Raji (cell line): ENCODE measurements around the gene DTNBP1.

Experiments
- POLR2A ChIP-seq: IDR thresholded peaks from 2 replicates; pipeline ENCODE4 v1.6.1; 2011; ENCODE audit warnings: low read depth, low read length, control low read depth; ENCODE audit not compliant: insufficient read depth

Gene DTNBP1

DNA sequence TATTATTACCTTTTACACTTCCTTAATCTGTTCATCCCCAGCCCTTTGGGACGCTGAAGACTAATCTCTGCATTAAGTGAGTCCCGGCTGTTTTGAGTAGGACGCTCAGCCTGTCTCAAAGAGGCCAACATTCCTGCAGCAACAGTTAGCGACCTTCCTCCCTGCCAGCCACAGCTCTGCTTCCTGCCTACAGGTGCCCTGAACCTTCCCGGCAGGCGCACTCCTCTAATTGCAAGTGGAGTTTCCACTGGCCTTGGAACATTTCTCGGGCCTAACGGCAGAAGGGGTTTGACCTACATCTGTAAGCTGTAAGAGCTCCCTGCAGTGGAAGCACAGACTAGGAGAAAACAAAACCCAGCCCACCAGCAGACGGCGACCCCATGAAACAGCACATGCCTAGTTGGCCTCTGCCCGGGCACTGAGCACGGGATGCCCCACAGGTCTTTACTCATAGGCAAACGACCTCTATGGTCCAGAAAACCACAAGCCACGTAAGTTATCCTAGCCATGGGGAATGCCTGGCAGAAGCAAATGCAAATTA is 137.9 kb downstream of the DTNBP1 start:
- TF ChIP-seq POLR2A, result no peak

DNA sequence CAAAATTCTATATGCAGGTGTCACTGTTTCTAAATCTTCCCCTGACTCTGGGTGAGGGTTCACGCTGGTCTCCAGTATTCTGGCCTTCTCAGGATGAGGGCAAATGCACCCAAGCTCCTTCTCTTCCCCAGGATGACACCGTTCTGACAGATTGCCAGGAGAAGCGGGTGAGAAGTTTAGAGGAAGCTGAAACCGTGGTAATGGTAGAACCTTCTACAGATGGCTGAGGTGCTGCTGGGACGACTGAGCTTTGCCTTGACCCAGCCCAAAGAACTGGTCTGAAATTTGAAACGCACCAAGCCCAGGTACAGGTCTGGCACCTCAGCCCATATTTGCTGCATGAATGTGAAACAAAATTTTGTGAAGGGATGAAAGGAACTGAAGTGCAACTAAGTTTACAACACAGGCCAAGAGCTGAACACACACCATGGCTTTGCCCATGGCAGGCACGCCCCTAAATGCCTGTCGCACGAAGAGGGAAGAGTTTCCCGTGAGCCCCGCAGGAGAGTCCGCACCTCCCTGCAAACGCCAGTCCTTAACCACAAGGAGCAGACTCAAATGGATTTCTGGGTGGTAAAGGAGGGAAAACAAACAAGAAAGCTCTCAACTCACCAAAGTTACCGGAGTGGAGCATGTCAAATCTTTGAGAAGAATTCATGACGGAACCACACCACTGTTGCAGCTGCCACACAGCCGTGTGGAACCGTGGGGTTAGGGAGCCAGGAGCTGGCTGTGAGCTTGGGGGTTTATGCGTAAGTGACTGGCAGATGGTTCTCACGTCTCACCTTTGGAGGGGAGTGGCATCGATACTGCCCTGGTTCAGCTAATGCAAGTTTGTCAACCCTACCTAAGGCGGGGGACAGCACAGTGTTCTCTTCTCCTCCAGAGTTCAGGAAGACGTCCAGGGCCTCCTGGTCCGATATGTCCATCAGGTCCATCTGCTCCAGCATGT is 138.9 kb downstream of the DTNBP1 start:
- no peak for TF ChIP-seq POLR2A

DNA sequence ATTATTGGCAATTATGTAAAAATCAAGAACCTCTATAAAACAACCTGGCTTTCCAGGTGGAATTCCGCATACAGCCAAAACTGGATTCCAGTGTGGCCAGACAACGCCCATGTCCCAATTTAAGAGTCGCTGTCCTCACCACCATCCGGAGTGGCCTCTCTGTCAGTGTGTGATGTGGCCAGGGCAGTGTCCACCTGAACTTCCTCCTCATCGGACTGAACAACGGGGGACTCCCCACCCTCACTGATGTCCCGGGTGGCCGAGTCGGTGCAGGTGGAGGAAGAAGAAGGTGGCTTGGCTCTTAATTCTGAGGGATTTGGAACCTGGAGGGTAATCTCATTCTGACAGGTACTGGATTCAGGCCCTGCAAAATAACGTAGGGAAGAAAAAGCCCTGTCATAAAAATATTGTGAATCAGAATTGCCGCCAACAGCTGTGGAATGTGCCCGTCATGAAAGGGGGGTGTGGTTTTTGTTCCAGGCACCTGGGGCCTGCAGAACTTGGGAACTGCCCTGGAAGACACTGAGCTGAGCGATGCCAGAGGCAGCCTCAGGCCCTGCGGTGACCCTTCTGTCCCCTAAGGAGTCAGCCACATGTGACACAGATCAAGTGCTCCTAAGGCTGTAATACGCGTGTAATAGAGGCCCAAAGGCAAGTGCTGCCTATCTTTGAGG is 139.8 kb downstream of the DTNBP1 start:
- TF ChIP-seq POLR2A, result no peak

DNA sequence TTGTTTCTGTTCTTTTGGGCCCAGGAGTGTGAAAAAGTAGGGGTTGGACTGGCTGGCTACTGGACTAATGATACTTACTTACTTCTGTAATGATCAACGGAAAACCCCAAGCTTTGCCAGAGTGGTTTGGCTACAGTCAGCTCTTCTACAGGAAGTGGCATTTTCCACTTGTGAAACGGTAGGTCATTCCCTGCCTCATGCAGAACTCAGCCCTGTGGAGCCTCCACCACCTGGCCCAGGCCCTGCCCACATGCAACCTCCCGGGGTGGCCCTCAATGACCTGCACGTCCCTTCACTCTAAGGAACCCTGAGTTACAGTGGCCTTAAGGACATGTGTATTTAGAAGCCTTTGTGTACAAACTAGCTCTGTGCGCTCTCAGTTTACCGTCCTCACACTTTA is 140.4 kb downstream of the DTNBP1 start:
- TF ChIP-seq POLR2A, result no peak

DNA sequence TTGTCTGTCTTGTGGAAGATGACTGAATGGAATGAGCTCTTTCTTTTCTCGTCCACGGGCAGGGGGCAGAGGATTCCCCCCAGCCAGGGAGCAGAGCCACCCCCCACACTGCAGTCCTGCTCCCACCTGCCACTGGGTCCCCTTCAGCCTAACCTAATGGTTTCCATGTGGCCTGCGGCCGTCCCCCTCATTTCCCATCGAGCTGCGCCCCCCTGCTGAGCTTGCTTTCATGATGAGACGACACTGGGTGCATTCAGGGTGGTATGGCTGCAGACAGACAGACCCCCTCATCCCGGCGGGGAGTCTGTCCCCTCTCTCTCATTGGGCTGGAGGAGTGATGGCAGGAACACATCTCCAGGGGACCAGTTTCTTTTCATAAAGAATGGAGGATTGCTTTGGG is 140.8 kb downstream of the DTNBP1 start:
- TF ChIP-seq POLR2A, result no peak

DNA sequence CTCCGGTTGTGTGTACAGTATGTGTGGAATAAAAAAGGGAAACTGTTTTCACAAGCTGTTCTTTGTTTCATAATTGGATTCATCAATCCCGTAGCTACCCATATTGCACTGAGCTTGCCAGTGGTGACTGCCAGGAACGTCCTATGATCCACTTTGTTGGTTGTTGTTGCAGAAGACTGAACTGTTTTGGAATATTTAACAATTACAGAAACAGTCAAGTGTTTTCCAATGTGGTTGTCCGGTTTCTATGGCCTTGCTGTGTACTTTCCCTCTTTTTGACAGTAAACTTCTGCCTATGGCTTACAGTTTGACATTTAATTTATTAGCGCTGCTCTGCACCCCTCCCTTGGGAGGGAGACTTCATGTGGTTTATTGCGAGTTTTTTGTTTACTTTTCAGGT is 141.2 kb downstream of the DTNBP1 start:
- TF ChIP-seq POLR2A, result no peak

DNA sequence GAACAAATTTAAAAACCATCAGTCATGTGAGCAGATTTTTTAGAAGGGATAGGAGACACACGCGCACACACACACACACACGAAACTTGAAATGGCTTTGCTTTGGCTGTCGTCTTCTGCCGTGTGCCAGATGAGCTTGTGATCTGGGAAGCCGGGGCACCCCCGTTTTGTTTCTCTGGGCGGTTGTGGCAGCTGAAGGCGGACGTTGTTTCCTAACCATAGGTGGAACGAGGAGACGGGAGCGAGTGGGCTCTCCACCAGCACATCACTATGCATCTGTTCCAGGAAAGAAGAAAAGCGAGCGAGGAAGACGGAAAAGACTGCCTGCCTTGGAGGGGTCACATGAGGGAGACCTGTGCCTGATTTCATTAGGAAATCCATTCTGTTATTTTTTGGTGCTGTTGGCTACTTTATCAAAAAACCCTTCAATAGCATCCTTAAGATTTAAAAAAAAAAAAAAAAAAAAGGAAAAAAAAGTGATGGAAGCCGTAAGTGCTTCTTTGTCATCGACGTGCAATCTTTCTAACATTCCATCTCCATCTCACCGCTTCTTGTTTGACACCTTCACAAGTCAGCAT is 142.1 kb downstream of the DTNBP1 start:
- no peak for TF ChIP-seq POLR2A

DNA sequence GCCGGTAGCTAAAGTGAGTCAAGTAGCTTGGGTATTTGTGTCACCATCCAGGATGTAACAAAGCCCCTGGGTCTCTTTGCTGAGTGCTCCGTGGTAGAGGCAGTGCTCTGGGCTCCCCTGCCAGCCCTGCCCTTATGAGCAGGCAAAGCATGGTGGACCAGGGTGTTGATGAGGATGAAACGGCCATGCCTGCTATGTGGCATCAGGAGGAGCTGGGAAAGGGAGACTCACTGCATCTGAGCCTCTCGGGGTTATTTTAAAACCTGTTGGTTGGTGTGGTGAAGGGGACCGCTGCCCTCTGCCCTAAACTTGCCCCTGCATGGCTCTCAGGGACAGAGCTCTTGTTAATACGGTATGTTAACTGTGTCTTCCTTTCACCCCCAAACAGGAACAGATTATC is 143.1 kb downstream of the DTNBP1 start:
- no peak for TF ChIP-seq POLR2A

DNA sequence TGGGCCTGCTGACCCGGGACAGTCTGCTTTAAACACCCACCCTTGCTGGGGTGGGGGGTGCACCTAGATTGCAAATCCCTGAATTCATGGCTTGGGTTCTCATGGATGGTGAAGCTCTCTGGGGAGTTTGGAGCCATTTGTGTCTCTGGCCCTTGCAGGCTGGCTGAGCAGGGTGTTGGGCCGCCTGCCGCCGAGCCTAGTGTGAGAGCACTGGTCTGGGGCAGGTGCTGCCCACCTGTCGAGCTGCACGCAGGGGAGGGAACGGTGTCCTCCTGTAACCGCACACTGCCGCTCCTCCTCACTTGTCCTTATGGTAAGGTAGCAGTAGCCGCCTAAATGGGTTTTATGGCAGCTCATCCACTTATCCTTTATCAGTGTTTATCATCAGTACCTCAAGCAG is 143.9 kb downstream of the DTNBP1 start:
- no peak for TF ChIP-seq POLR2A

DNA sequence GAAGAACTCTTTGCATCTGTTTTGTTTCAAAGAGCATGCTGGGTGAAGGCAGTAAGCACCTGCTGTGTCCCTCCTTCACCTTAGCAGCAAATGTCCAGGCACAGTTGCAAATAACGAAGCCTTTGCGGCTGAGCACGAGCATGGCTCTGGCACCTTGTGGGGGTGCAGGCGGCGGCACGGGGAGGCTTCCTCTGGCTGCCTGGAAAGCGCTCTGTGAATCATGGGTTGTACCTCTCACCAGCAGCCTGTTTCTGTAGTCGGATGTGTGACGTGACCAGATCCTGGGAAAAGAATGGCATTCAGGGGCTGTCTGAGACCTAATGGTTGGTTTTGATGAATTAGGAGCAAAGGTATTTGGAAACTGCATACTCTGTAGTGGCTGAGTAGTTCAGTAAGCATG is 144.8 kb downstream of the DTNBP1 start:
- no peak for TF ChIP-seq POLR2A

DNA sequence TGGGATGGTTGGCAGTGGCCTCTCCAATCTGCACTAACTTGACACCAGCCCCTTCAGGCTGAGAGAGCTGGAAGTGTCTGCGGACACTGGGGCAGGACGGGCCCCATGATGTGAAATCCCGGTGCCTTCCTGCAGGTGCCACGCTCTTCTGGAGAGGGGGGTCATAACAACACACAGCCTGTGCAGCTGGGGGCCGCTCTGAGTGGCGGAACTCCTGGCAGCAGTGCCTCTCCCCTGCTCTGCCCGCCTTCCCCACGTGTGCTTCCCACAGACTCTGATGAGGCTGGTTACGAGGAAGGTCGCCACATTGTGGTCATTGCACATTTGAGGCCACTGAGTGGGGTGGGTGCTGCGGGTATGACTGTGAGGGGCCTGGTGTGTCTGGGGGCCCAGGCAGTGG is 145.2 kb downstream of the DTNBP1 start:
- TF ChIP-seq POLR2A, result no peak

DNA sequence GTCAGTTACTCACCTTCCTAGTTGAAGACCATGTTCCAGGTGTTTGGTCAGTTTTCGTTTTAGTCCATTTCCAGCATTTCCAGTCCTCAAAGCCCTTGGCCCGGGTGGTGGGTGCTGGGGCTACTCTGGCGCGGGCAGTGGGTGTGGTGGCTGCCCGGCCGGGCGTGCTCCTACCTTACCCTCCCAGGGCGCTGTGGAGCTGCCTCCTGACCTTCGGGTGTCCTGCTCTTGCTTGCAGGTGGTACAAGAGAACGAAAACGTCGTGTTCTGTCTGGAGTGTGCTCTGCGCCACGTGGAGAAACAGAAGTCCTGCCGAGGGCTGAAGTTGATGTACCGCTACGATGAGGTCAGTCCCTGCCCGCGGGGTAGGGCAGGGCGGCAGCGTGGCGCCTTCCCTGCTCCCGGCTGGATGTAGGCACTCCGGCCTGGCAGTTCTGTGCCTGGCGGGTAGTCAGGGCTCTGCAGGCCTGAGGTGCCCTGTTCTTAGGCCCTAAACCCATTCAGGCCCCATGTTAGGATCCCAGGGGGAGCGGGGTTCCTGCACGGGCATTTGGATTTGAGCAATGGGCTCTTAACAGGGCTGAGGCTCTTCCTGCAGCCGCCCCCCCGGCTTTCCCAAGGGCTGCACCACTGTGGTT is 145.8 kb downstream of the DTNBP1 start:
- no peak for TF ChIP-seq POLR2A

DNA sequence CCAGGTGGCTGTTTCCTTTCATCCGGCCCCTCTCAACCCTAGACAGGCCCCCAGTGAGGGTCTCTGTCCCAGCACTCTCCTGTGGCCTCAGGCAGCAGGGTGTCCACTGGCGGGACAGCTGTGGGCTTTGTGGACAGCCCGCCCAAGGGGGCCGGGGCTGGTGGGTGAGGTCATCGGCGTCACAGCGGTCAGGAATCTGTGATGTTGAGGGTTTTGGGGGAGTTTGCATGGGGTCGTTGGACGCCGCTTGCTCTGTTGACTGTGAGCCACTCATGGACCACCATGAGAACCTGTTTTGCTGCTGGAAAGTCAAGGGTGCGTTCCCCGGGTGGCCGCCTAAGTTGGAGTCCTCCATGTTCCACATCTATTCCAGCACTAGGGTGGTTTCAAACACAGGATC is 146.4 kb downstream of the DTNBP1 start:
- no peak for TF ChIP-seq POLR2A

DNA sequence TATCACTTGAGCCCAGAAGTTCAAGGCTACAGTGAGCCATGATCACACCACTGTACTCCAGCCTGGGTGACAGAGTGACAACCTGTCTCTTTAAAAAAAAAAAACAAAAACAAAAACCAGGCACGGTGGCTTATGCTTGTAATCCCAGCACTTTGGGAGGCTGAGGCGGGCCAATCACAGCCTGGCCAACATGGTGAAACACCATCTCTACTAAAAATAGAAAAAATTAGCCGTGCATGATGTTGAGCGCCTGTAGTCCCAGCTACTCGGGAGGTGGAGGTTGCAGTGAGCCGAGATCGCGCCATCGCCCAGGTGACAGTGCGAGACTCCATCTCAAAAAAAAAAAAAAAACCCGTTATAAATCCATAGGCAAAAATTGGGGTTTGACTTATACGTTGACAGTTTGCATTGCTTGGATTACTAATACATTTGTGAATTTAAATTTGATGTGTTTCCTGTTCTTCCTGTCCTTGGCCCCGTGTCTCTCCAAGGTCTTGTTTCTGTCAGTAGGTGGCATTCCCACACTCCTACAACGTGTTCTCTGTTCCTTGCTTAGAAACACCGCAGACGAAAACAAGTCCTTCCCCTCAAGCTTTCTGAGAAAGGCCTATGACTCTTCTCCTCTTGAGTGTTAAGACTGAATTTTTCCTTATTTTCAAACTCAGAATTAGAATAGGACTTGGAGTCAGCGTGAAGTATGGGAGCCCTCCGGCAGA is 147.0 kb downstream of the DTNBP1 start:
- TF ChIP-seq POLR2A, result no peak

DNA sequence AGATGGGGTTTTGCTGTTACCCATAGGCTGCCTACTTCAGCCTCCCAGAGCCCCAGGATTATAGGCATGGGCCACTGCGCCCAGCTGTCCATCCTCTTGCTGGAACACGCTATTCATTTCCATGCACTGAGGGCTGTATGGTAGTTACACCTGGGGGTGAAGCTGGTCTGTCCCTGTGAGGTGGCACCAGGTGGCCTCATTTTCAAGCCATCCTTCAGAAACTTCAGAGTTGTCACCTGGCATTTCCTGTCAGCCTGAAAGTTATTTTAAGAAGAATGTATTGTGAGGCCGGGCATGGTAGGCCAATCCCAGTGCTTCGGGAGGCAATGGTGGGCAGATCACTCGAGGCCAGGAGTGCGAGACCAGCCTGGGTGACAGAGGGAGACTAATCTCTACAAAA is 147.6 kb downstream of the DTNBP1 start:
- TF ChIP-seq POLR2A, result no peak
